OCI-LY7 (cell line): ENCODE measurements around the gene R3HDML. TPM values are rescaled to one million over a fixed set of nuclear protein-coding genes. Genes with fewer than 3 reads are reported as not detected.

Source experiments
- BruUV-seq: library from RNA; stranded (reverse); fragments of 400-500 nt; replicated peaks from 2 replicates; lab custom pipeline; 2021; lab: Mats Ljungman, UMichigan
- CTCF ChIA-PET: fragments of 300-600 bp; sonication (Branson Sonifier 250); formaldehyde crosslinking; loops from one replicate; lab custom pipeline; 2022; ENCODE audit warnings: antibody characterized with exemption; ENCODE audit not compliant: unreplicated experiment; lab: Charles Lee
- POLR2A ChIA-PET: fragments of 300-600 bp; sonication (Branson Sonifier 250); formaldehyde crosslinking; loops from one replicate; lab custom pipeline; 2022; ENCODE audit warnings: antibody characterized with exemption; lab: Charles Lee
- DNase-seq: peaks from one replicate; pipeline ENCODE4 v3.0.0-alpha.2; 2015; ENCODE audit warnings: low spot score
- H2AFZ ChIP-seq: fragments of 200-600 bp; sonication (generic), shearing (Covaris generic); 2 replicates; pipeline ENCODE4 v1.6.1; 2014; ENCODE audit warnings: mild to moderate bottlenecking, antibody characterized with exemption, low read length, moderate library complexity
- H3K27ac ChIP-seq: fragments of 200-600 bp; sonication (generic); 2 replicates; pipeline ENCODE4 v1.5.1; 2014; ENCODE audit warnings: mixed run types, low read depth, mild to moderate bottlenecking, moderate library complexity, low read length, inconsistent platforms; ENCODE audit not compliant: poor library complexity, severe bottlenecking
- H3K36me3 ChIP-seq: fragments of 200-600 bp; sonication (generic); 2 replicates; pipeline ENCODE4 v1.6.1; 2014; ENCODE audit warnings: mild to moderate bottlenecking, antibody characterized with exemption, low read length, moderate library complexity, mixed read lengths; ENCODE audit not compliant: insufficient read depth
- H3K4me1 ChIP-seq: fragments of 200-600 bp; sonication (generic); 2 replicates; pipeline ENCODE4 v1.5.1; 2014; ENCODE audit warnings: mild to moderate bottlenecking, low read length; ENCODE audit not compliant: insufficient read depth, poor library complexity, severe bottlenecking
- H3K4me2 ChIP-seq: fragments of 200-600 bp; sonication (generic); 2 replicates; pipeline ENCODE4 v1.6.1; 2014; ENCODE audit warnings: mild to moderate bottlenecking, low read length
- H3K4me3 ChIP-seq: fragments of 200-600 bp; sonication (generic); 2 replicates; pipeline ENCODE4 v1.5.1; 2014; ENCODE audit warnings: mild to moderate bottlenecking, low read depth, low read length; ENCODE audit not compliant: poor library complexity, severe bottlenecking
- H3K79me2 ChIP-seq: fragments of 200-600 bp; sonication (generic); 2 replicates; pipeline ENCODE4 v1.6.1; 2016; ENCODE audit warnings: low read depth, mild to moderate bottlenecking, low read length, moderate library complexity, mixed read lengths; ENCODE audit not compliant: insufficient read depth
- H3K9me2 ChIP-seq: fragments of 200-600 bp; sonication (generic); 2 replicates; pipeline ENCODE4 v1.6.1; 2016; ENCODE audit warnings: mild to moderate bottlenecking, low read length, mixed read lengths; ENCODE audit not compliant: insufficient read depth
- H3K9me3 ChIP-seq: fragments of 200-600 bp; sonication (generic); 2 replicates; pipeline ENCODE4 v1.6.1; 2014; ENCODE audit warnings: mild to moderate bottlenecking, mixed run types, low read length, mixed read lengths
- H4K20me1 ChIP-seq: fragments of 200-600 bp; sonication (generic); 2 replicates; pipeline ENCODE4 v1.6.1; 2014; ENCODE audit warnings: mild to moderate bottlenecking, antibody characterized with exemption, low read length, moderate library complexity, mixed read lengths; ENCODE audit not compliant: insufficient read depth
- EZH2phosphoT487 ChIP-seq: fragments of 200-600 bp; sonication (generic); IDR thresholded peaks from 2 replicates; pipeline ENCODE4 v1.6.1; 2018; ENCODE audit warnings: low read depth, borderline replicate concordance, mild to moderate bottlenecking, mixed run types, antibody characterized with exemption, low read length, moderate library complexity, mixed read lengths
- intact Hi-C: fragments of 100-400 bp; cut with micrococcal nuclease; formaldehyde crosslinking; loops from one replicate; pipeline ENCODE4 v1.10.0; 2022; ENCODE audit not compliant: unreplicated experiment
- total RNA-seq, 2 experiments: library from RNA; depleted of rRNA in 1 of 2; stranded (reverse); fragments of >200 nt in 1 of 2; shearing (Covaris generic) in 1 of 2; gene quantifications; 2 replicates each; pipeline ENCODE4 v1.2.3, GENCODE V29; 2014 to 2022
- TF ChIP-seq, protein P1 (sequence below): fragments of 200-600 bp; sonication (generic); conservative IDR thresholded peaks from 2 replicates; pipeline ENCODE4 v1.5.1; 2014; ENCODE audit warnings: mild to moderate bottlenecking, antibody characterized with exemption, low read length, moderate library complexity, mixed read lengths

The R3HDML gene
- total RNA-seq, 2 experiments from 2014 or later: not detected

DNA sequence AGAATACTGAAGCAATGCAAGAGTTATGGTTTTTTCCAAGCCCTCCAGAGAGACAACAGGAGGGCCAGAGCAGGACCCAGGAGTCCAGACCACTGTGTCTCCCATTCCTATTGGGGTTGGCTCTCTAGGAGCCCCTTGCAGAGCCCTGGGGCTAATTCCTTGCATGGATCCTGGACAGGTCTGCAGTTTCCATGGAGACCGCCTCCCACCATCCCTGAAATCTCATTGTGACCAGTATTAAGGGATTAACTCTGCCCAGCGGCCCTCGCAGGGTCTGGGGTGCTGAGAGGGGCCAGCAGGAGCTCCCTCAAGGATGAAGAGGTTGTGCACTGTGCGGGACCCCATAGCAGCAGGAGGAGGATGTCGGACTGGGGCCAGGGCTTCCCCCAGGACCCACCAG is 53.4 kb downstream of the R3HDML start:
- Histone ChIP-seq H3K9me3 (no peaks in the 10 kb centered on the region), H3K79me2 (no peaks in the 10 kb centered on the region), H3K36me3 (no peaks in the 10 kb centered on the region), H3K27ac (no peak overlapping the region), H3K9me2 (no peaks in the 10 kb centered on the region), H3K4me3 (no peak overlapping the region), H3K4me2 (no peak overlapping the region), H3K4me1 (no peaks in the 10 kb centered on the region), H4K20me1 (no peaks in the 10 kb centered on the region), H2AFZ (no peak overlapping the region)
- no peak for DNase-seq
- TF ChIP-seq, protein P1, sequence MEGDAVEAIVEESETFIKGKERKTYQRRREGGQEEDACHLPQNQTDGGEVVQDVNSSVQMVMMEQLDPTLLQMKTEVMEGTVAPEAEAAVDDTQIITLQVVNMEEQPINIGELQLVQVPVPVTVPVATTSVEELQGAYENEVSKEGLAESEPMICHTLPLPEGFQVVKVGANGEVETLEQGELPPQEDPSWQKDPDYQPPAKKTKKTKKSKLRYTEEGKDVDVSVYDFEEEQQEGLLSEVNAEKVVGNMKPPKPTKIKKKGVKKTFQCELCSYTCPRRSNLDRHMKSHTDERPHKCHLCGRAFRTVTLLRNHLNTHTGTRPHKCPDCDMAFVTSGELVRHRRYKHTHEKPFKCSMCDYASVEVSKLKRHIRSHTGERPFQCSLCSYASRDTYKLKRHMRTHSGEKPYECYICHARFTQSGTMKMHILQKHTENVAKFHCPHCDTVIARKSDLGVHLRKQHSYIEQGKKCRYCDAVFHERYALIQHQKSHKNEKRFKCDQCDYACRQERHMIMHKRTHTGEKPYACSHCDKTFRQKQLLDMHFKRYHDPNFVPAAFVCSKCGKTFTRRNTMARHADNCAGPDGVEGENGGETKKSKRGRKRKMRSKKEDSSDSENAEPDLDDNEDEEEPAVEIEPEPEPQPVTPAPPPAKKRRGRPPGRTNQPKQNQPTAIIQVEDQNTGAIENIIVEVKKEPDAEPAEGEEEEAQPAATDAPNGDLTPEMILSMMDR: no peak
- no peak for TF ChIP-seq EZH2phosphoT487
- ChIA-PET POLR2A (no interaction called here), CTCF (no interaction called here)
- intact Hi-C loops: no loop called here
- BruUV-seq: no TSS peak

DNA sequence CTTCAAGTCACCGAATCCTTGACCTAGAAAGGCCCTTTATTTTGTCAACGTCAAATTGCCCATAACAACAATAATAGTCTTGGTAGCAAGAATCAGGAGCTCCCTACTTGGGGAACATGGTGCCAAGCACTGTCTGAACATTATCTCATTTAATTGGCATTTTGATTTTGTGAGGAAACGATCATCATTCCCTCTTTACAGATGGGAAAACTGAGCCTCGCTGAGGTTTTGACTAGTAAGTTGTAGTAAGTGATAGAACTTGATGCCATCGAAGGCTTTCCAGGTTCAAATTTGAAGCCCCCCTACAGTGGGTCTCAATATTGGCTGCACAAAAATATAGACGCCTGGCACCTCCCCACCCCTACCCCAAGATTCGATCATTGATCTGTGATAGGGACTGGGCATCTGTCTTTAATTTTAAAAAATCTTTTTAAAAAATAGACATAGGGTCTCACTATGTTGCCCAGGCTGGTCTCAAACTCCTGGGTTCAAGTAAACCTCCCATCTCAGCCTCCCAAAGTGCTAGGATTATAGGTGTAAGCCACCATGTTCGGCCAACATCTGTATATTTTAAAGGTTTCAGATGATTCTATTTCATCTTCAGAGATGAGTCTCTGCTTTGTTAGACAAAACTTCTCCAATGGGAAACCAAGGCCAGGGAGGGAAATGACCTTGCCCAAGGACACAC is 55.4 kb downstream of the R3HDML start:
- intact Hi-C loops: no loop called here
- TF ChIP-seq EZH2phosphoT487: no peak
- TF ChIP-seq, protein P1: no peak
- CTCF ChIA-PET: no interaction called here
- Histone ChIP-seq H3K27ac (no peak overlapping the region), H3K4me1 (no peaks in the 10 kb centered on the region), H3K79me2 (no peaks in the 10 kb centered on the region), H3K9me2 (no peaks in the 10 kb centered on the region), H3K4me3 (no peak overlapping the region), H3K36me3 (no peaks in the 10 kb centered on the region), H3K4me2 (no peak overlapping the region), H3K9me3 (no peaks in the 10 kb centered on the region), H2AFZ (no peak overlapping the region), H4K20me1 (no peaks in the 10 kb centered on the region)
- no TSS peak for BruUV-seq
- no peak for DNase-seq
- POLR2A ChIA-PET: interaction anchor here (0.6 kb wide), 1 partner anchor 151 kb away, joined by 8 read pairs; no protein-coding TSS in a partner anchor

DNA sequence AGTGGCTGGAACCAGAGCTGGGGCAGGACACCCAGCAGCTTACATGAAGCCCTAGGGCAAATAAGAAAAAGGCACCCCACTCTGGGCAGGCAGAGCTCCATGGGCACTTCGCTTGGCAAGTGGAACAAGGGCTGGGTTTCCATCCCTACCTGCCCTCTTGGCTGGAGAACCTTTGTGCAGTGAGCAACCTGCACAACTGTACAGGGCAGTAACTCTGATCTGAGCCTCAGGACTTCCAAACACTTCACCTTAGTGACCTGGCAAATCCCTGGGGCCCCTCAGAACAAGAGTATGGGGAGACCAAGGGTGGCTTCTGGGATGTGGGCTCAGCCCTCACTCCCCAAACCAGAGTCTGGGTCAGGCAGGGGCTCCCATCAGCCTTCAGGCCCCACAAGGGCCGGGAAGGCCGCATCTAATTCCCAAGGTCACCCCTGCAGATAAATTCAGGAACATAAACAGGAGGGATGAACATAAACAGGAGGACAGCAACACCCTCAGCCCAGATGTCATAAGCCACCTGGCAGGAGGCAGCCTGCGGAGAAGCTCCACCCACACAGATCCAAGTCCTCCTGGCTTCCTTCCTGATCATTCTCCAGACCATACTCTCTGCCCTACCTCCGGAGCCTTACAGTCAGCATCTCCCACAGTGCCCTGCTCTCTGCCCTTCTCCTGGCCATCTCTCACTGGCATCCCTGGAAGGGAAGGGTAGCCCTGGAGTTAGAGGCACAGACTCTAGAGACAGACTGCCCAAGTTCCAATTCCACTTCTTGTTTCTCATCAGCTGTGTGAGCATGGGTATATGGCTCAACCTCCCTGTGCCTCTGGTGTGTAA is 56.1 kb downstream of the R3HDML start:
- BruUV-seq: no TSS peak
- H3K36me3 ChIP-seq: no peaks in the 10 kb centered on the region
- no peak overlapping the region for H3K27ac ChIP-seq
- no peaks in the 10 kb centered on the region for H3K9me2 ChIP-seq
- no peaks in the 10 kb centered on the region for H3K4me1 ChIP-seq
- TF ChIP-seq, protein P1: no peak
- no peak for TF ChIP-seq EZH2phosphoT487
- no peak overlapping the region for H2AFZ ChIP-seq
- ChIA-PET CTCF (no interaction called here), POLR2A (no interaction called here)
- H3K4me3 ChIP-seq: no peak overlapping the region
- intact Hi-C loops: no loop called here
- H4K20me1 ChIP-seq: no peaks in the 10 kb centered on the region
- H3K4me2 ChIP-seq: no peak overlapping the region
- no peaks in the 10 kb centered on the region for H3K9me3 ChIP-seq
- no peak for DNase-seq
- H3K79me2 ChIP-seq: no peaks in the 10 kb centered on the region
